GM21381 (cell line): ENCODE data around the gene KLF6.

Experiments
- ATAC-seq: cut with Tn5 transposase; IDR thresholded peaks from one replicate; pipeline ENCODE4 v1.9.1; 2021; ENCODE audit warnings: mild to moderate bottlenecking, moderate library complexity; ENCODE audit not compliant: unreplicated experiment

KLF6 gene

GRCh38 chr10:3775696-3776551, 9.1 kb downstream of the KLF6 start:
- ATAC-seq: no peak

DNA sequence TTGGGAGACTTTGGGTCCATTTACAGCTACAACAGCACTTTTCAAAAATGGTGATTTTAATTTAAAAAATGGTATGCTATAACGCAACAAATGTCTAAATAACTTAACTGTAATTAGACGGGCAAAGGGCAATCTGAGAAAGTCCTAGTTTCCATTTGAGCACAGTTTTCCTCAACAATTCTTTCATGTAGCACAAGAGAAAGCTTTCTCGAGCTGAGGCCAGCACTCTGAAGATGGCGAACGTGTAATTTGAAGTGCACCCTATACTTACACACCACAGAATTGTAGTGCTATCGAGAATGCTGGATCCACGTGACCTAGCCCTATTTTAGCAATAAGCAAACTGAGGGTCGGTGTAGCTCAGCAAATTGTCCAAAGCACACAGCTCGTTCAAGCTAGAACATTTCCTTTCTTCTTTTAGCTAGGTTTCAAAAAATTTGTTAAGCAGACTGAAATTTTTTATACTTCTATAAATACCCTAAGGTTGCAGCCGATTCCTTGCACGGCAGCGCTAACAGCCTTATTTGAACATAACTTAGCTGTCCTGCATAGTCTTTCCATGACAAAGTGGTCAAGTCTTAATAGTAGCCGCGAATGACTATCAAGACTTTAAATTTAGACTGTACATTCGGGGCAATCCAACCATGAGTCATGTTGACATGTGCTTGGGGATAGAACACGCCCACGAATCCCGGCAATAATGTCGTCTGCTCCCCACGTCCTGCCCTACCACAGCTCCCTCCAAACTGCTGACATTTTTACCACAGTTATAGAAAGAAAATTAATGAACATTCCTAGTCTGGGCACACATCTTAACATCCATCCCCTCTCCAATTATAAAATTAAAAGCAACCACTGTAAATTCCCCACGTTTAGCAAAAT, 10.0 kb downstream of the KLF6 start:
- ATAC-seq: no peak

DNA sequence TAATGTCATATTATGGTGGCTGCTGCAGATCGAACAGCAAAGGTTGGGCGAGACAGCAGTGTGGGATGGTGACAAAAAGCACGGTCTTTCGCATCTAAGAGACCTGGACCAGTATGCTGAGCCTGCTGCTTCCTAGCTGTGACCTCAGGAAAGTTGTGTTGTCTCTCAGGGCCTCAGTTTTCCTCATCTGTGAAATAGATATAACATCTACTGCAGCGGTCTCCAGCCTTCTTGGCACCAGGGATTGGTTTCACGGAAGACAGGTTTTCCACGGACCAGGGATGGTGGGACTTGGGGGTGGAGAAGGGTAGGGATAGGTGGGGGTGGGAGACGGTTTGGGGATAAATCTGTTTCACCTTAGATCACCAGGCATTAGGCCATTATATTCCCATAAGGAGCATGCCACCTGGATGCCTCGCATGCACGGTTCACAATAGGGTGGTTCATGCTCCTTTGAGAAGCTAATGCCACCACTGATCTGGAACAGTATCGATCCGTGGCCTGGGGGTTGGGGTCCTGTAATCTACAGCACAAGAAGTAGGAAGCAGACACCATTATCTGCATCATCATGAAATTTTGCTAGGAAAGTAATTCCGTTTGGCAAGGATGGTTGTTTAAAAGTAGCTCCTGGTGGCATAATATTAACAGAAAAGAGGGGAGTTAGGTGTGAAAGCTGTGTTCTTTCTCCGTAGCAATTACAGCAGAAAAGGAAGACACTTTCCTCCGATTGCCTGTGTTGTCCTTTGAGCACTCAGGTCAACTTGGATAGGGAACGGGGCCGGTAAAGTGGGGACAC, 10.8 kb downstream of the KLF6 start:
- ATAC-seq: no peak

DNA sequence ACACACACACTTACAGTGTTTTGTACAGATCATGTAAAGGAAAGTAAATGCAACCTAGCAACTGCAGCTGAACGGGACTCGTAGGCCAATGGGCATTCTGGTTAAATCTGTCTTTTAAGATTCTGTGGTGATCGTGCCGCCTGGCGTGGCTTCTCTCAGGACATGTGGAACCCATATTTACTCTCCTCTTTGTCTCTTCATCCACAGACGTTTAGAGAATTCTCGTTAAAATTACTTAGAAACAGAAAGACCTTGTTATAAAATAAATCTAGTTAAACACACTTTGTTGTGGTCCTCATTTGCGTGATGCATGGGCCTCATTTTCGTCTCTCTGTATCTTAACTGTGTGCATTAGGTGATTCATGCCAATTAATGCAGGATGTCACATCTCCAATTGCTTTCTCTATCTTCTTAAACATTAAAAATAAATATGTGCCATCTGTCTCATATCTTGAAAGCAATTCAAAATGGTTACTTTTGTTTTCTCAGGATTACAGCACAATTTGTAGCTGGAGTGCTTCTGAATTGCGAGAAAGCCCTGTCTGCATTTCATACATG, 11.5 kb downstream of the KLF6 start:
- no peak for ATAC-seq

DNA sequence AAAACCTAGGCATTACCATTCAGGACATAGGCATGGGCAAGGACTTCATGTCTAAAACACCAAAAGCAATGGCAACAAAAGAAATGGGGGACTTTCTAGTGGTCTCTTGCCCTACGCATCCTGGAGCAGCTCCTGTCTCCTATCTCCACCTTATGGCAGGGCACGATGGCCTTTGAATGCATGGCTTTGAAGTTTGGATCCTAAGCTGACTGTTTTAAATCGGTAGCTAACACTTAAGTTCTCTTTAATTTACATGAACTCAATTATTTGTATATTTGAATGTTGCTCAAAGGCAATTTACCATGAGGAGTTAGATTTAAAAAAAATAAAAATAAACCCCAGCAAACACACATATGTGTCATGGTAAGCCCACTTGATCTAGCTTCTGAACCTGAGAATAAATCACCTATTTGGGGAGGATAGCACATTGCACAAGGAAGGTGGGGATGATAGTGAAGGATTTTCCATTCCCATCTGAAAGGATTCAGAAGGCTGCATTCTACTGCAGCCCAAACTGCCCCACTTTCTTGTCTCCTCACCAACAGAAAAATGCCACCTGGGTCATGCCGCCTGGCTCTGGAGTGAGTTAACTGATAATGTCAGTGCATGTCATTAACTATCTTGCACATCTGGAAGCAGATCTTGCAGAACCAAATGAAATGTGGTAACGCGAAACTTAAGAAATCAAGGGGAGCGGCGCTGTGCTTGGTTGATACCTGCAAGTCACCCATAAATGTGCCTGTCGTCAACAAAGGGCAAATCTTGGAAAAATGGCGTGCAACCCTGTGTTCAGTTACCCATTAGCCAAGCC, 12.4 kb downstream of the KLF6 start:
- ATAC-seq: no peak

GRCh38 chr10:3770611-3771110, 14.3 kb downstream of the KLF6 start:
- ATAC-seq: no peak

GRCh38 chr10:3769556-3769955, 15.5 kb downstream of the KLF6 start:
- no peak for ATAC-seq

GRCh38 chr10:3766046-3766756, 18.8 kb downstream of the KLF6 start:
- ATAC-seq: no peak

DNA sequence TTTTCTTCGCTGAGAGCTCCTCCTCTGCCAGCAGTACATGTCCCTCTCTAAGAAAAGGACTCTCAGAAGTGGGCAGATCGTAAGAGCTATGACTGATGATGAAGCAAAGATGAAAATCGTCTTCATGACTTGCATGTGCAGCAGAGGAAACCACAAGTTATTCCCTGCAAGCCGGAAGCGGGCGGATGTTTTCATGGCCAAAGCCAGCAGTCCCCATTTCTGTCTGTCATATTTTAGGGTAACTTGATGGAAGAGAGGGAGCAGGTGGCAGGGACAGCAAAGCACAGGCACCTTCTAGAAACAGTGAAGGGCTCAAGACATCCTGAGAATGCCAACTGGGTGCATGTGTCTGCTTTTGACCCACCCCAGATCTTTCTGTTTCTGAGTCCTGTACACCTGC, 19.9 kb downstream of the KLF6 start:
- ATAC-seq: no peak

DNA sequence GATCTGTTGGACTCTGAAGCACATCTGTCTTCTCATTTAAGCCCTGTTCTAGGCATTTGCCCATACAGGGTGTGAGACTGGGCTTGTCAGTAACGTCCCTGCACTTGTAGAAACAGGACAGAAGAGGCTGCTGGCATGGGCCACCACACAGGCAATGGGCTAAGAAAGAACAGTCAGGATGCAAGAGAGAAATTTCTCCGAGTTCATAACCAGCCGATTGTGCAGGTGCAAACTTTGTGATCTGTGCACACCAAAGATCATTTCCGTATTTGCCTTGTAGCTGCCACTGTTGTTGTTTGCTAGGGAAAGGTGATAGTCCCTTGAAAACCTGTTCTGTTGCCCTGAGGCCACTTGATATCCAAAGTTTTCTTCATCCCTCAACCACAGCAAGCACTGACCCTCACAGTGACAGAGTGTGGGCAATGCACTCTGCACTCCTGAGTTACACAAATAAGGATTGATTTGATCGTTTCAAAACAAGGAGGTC, 20.3 kb downstream of the KLF6 start:
- no peak for ATAC-seq

DNA sequence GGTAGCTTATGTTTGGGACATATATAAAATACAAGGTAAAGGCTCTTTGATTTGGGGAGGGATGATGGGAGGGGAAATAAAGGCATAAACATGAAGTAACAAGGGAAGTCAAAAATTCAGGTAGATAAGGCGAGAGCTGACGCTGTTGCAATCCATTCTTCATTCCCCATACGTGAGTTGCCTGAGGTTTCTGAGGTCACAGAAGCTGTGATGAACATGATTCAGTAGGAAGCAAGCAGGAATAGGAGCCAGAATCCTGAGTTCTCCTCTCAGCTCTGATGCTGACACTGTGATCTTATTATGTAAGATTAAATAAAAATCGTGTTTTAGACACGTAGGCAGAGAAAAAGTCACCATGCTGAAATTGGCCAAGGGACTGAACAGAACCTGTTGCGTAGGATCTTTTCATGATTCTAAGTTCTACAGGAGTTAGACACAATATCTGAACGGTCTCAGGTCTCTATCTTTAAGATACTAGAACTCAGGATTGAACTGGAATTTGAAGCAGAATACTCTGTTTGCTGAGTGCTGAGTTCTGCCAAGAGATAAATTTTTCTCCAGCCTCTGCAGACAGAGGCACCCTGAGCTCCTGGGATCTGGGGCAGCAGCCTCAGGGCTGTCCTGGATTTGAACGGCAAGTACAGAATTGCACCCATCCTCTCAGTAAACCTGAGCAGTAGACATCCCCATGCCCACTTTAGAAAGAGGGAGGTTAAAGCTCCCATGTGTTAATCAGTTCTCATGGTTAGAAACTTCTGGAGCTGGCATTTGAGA, 21.0 kb downstream of the KLF6 start:
- ATAC-seq: no peak

- ATAC-seq: no peak
These were observed 22.0 kb downstream of the KLF6 start for GRCh38 chr10:3763035-3763456.

DNA sequence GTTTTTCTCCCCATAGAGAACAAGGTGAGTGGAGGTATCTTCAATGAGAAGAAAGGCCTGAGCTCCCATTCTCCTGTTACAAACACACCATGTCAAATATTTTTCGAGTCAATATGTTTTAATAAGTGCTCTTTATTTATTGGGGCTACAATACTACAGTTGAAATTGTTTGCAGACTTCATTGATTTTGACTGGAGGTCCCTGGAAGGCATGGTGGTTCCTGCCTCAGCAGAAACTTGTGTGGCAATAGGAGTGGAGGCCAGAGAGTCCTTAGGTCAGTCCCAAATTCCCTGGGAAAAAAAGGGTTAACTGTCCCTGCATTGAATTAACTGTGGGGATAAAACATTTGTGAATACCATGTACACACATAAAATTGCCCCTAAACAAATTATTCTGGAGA, 22.7 kb downstream of the KLF6 start:
- no peak for ATAC-seq

- no peak for ATAC-seq
These were observed 23.1 kb downstream of the KLF6 start for GRCh38 chr10:3761904-3762303.

- ATAC-seq: peak; percentile 50
These were observed 23.9 kb downstream of the KLF6 start for GRCh38 chr10:3761021-3761686.

DNA sequence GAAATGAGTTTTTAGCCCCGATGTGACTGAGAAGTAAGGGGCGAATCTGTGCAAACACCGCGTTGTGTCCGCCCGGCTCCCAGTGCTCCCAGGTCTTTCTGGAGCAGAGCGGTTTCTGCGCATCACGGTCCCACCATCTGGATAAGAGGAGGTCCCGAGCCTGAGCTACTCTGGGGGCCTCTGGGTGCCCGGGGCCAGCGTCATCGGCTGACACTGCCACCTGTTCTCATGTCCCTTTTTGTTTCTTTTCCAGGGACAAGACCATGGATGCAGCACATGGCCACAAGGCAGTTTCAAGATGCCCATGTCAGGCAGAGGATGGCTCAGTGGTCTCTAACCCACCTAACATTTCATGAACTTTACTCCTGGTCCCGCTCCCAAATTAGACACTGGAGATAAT, 24.9 kb downstream of the KLF6 start:
- ATAC-seq: no peak

DNA sequence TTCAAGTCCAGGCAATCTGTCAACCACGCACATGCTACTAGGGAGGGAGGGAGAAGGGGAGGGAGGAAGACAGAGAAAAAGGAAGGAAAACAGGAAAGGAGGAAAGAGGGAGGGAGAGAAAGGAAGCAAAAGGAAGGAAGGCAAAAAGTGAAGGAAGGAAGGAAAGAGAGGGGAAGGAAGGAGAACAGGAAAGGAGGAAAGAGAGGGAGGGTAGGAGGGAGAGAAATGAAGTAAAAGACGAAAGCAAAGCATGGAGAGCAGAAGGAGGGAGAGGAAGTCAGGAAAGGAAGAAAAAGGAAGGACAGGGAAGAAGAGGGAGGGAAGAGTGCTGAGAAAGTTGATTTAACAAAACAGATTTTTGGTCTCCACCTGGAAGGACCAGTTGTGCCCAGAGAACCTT, 25.6 kb downstream of the KLF6 start:
- no peak for ATAC-seq

DNA sequence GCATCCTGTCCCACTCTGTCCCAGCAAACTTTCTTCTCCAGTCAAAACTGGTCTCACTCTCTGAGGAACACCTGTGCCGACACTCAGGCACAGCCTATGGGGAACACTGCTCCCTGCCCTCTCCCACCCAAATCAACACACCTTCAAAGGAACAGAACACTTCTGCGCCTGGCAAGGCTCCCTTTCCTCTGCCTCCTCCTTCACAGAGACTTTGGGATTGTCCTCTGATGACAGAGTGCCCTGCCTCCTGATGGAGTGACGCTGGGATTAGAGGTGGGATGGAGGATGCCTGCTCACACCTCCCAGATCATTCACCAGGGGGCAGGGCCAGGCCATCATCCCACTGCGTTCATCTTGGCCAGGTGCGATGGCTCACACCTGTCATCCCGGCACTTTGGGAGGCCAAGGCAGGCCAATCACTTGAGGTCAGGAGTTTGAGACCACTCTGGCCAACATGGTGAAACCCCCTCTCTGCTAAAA, 26.5 kb downstream of the KLF6 start:
- ATAC-seq: no peak
